Left ventricle myocardium inferior (tissue), 1 donor: ENCODE results near the gene ATRN. TPM values are rescaled to one million over a fixed set of nuclear protein-coding genes. Genes with fewer than 3 reads are reported as not detected.

ENCODE experiments used
- DNase-seq: peaks from one replicate; pipeline ENCODE4 v3.0.0-alpha.2; 2020
- H3K27ac ChIP-seq: fragments of 200-600 bp; replicated peaks from 2 replicates; pipeline ENCODE4 v1.8.0; 2021
- H3K27me3 ChIP-seq: fragments of 200-600 bp; 2 replicates; pipeline ENCODE4 v1.8.0; 2021; ENCODE audit warnings: low read depth
- H3K36me3 ChIP-seq: fragments of 200-600 bp; 2 replicates; pipeline ENCODE4 v1.8.0; 2021
- H3K4me1 ChIP-seq: fragments of 200-600 bp; 2 replicates; pipeline ENCODE4 v1.8.0; 2021
- H3K4me3 ChIP-seq: fragments of 200-600 bp; 2 replicates; pipeline ENCODE4 v1.8.0; 2021; ENCODE audit warnings: mild to moderate bottlenecking, moderate library complexity
- H3K9me3 ChIP-seq: fragments of 200-600 bp; replicated peaks from 2 replicates; pipeline ENCODE4 v1.8.0; 2021
- intact Hi-C: fragments of 100-400 bp; cut with micrococcal nuclease; formaldehyde crosslinking; loops from one replicate; pipeline ENCODE4 v1.11.0; 2022
- total RNA-seq: library from RNA; stranded (reverse); fragmentation: NEBNext Ultra II Directional; extraction: Animal tissue kit (Norgen Biotek cat#: 25700); gene quantifications from one replicate; pipeline ENCODE4 v1.2.1, GENCODE V29; 2021
- TF ChIP-seq, protein P1 (sequence below): fragments of 200-600 bp; IDR thresholded peaks from 2 replicates; pipeline ENCODE4 v1.8.0; 2021; ENCODE audit warnings: antibody characterized with exemption, mild to moderate bottlenecking, borderline replicate concordance
- donor health status: DM: no; HTN: yes; CAD: no; lungs with severe emphysema.

The ATRN gene
- total RNA-seq, 1 donor from 2014 or later: 32.4 TPM

DNA sequence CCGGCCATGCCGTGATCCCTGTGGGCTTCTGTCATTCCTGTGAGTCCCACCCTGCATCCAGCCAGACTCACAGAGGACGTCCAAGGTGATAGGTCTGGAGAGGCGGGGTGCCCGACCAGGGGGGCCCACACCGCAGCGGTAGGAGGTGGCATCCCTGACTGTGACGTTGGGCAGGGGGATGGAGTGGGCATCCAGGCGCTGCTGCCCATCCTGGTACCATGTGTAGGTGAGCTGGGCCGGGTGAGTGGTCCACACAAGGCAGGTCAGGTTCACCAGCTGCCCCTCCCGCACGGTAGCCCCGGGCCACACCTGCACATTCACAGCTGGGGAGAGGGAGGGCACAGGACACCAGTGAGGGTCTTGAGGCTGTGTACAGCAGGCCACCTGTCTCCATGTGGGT, 222.6 kb downstream of the ATRN start:
- H3K9me3 ChIP-seq: peaks cover 6% of the 10 kb centered on the region
- H3K36me3 ChIP-seq: no peaks in the 10 kb centered on the region
- H3K27ac ChIP-seq: no peak overlapping the region
- intact Hi-C loops: no loop called here
- no peak overlapping the region for H3K4me3 ChIP-seq
- TF ChIP-seq, protein P1, sequence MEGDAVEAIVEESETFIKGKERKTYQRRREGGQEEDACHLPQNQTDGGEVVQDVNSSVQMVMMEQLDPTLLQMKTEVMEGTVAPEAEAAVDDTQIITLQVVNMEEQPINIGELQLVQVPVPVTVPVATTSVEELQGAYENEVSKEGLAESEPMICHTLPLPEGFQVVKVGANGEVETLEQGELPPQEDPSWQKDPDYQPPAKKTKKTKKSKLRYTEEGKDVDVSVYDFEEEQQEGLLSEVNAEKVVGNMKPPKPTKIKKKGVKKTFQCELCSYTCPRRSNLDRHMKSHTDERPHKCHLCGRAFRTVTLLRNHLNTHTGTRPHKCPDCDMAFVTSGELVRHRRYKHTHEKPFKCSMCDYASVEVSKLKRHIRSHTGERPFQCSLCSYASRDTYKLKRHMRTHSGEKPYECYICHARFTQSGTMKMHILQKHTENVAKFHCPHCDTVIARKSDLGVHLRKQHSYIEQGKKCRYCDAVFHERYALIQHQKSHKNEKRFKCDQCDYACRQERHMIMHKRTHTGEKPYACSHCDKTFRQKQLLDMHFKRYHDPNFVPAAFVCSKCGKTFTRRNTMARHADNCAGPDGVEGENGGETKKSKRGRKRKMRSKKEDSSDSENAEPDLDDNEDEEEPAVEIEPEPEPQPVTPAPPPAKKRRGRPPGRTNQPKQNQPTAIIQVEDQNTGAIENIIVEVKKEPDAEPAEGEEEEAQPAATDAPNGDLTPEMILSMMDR: no peak
- no peaks in the 10 kb centered on the region for H3K4me1 ChIP-seq
- no peaks in the 10 kb centered on the region for H3K27me3 ChIP-seq
- no peak for DNase-seq

DNA sequence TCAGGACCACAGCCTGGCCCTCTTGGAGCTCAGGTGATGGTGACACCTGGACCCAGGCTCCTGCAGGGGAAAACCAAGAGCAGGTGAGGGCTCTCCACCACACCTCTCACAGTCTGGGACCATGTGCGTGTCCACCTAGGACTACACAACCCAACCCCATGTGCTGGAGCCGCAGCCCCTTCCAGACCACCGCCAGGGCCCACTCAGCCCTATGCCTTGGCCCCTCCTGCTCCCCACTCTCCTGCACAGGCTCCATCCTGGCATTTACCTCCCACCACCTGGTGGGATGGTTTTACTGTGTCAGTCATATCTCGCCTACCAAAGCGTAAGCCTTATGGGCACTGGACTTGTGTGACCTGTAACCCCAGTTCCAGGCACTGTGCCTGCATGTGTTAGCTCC, 224.0 kb downstream of the ATRN start:
- TF ChIP-seq, protein P1: no peak
- Histone ChIP-seq H3K4me1 (no peaks in the 10 kb centered on the region), H3K27ac (no peak overlapping the region), H3K27me3 (no peaks in the 10 kb centered on the region), H3K4me3 (no peak overlapping the region), H3K9me3 (peaks cover 6% of the 10 kb centered on the region), H3K36me3 (no peaks in the 10 kb centered on the region)
- no peak for DNase-seq
- intact Hi-C loops: no loop called here

DNA sequence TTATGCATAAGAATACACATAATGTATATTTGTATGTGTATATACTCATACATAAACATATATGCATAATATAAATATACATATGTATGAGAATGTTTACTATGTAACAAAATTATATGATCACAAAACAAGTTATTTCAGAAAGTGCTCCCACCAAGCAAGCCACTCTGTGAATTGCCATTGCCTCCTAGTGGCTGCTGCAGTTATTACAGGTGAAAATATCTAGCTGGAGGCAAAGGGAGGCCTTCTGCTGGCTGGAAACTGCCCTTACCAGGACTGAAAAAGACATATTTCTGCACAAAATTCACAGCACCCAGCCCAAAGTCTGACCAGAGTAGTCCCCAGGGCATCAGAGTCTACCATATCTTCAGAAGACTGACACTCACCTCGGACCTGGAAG, 225.4 kb downstream of the ATRN start:
- no peak overlapping the region for H3K27ac ChIP-seq
- H3K9me3 ChIP-seq: peaks cover 6% of the 10 kb centered on the region
- TF ChIP-seq, protein P1: peak; percentile 28
- no peak overlapping the region for H3K4me3 ChIP-seq
- DNase-seq: no peak
- H3K27me3 ChIP-seq: no peaks in the 10 kb centered on the region
- H3K4me1 ChIP-seq: no peaks in the 10 kb centered on the region
- H3K36me3 ChIP-seq: no peaks in the 10 kb centered on the region
- intact Hi-C loops: no loop called here

DNA sequence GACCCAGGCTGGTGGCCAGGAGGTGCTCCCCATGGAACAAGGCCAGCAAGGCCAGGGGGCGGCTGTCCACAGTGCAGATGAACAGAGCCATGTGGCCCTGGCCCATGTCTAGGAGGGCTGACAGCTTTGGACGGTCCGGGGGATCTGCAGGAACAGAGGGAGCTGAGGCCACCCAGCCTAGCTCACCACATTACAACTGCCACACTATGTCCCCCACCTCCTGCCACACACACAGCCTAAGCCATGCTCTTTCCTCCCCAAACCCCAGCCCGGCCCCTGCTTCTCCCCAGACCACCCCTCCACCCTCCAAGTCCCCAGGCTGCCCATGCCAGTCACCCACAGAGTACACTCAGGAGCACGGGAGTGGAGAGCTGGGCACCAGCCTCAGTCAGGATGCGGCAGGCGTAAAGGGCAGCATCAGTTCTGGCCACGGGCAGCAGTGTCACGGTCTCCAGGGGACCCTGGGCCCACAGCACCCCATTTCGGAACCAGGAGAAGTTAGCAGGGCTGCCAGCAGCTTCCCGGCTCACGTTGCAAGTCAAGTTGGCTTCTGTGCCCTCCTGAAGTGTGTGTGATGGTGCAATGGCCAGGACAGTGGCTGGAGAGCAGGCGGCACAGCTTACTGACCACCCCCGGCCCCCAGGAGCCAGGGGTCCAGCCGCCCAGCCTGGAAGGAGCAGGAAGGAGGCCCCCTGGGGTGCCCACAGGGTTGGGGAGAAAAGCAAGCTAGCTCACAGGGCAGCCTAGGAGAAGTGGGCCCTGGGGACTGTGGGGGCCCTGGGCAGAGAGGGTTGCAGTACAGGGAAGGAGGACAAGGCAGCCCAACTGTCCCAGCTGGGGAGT, 226.1 kb downstream of the ATRN start:
- H3K27ac ChIP-seq: no peak overlapping the region
- peaks cover 6% of the 10 kb centered on the region for H3K9me3 ChIP-seq
- no peaks in the 10 kb centered on the region for H3K36me3 ChIP-seq
- no peaks in the 10 kb centered on the region for H3K27me3 ChIP-seq
- no peak overlapping the region for H3K4me3 ChIP-seq
- DNase-seq: no peak
- intact Hi-C loops: no loop called here
- TF ChIP-seq, protein P1: no peak
- no peaks in the 10 kb centered on the region for H3K4me1 ChIP-seq

DNA sequence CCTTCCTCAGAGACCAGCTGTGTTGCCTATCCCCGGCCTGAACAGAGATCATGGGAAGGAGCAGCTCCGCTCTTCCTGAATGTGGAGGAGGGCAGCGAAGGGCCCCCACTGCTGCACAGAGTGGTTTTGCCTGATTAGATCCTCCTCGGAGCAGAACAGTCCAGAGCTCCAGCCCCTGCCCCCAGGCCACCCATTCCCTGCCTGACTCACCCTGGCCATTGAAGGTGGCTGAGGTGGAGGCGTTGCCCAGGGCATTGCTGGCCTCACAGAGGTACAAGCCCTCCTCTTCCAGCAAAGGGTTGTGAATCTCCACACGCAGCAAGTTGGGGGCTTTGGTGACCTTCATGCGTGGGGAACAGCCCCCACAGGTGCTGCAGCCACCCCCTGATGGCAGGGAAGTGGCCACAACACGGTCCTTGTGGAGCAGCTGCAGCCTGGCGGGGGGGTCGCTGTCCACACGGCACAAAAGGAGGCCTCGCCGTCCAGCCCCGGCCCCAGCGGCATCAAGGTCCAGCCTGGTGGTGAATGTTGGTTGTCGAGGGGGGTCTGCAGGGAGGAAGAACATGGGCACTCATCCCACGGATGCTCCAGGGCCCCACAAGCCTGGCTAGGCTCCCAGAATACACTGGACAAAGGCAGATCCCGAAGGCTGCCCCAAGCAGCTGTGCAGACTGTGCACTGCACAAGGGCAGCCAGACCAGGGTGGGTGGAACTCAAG, 226.9 kb downstream of the ATRN start:
- TF ChIP-seq, protein P1: no peak
- DNase-seq: no peak
- Histone ChIP-seq H3K4me1 (no peaks in the 10 kb centered on the region), H3K4me3 (no peak overlapping the region), H3K9me3 (peaks cover 6% of the 10 kb centered on the region), H3K27ac (no peak overlapping the region), H3K36me3 (no peaks in the 10 kb centered on the region), H3K27me3 (no peaks in the 10 kb centered on the region)
- intact Hi-C loops: no loop called here
